GM18517 (cell line): Measurements from ENCODE around the gene USP15.

Source experiments
- ATAC-seq: cut with Tn5 transposase; IDR thresholded peaks from one replicate; pipeline ENCODE4 v1.9.1; 2021; ENCODE audit warnings: mild to moderate bottlenecking, moderate library complexity; ENCODE audit not compliant: unreplicated experiment

Gene USP15

GRCh38 chr12:62259993-62260732, at the start of gene USP15:
TSS of gene USP15 (plus strand) at chr12:62260404. CDS start at chr12:62260415, 11 bp downstream.
- peak; percentile 72 for ATAC-seq

- peak; percentile 59 for ATAC-seq
Measured at GRCh38 chr12:62210422-62210821, 49.8 kb upstream of the USP15 start.

DNA sequence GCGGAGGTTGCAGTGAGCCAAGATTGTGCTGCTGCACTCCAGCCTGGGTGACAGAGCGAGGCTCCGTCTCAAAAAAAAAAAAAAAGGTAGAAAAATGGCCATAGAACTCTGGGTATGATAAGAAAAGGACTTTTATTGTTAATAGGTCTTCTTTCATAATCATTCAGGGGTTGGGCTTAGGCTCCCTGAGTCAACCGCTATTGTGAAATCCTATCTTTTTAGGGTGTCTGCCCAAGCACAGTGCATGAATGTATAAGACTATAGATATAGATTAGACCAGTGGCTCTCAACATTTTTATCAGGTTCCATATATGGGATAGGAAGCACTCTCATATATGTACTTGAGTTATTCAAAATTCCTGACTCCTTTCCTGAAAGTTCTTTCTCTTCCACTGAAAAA, 48.7 kb upstream of the USP15 start:
- ATAC-seq = no peak

GRCh38 chr12:62214846-62215245, 45.4 kb upstream of the USP15 start:
- no peak for ATAC-seq

DNA sequence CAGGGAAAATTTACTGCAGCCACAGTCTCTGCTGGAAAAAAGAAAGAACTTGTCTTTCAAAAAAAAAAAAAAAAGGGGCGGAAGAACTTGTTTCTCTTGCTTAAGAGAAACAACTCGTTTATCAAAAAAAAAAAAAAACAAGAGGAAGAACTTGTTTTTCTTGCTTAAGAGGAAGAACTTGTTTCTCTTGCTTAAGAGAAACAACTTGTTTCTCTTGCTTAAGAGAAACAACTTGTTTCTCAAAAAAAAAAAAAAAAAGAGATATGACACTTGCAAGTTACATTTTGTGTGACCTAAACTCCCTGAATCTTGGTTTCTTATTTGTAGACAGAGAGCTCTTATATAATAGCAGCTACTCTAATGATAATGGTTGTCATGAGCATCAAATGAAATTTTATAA, 44.7 kb upstream of the USP15 start:
- no peak for ATAC-seq

GRCh38 chr12:62217466-62218194, 42.6 kb upstream of the USP15 start:
- ATAC-seq = no peak

GRCh38 chr12:62221107-62221506, 39.1 kb upstream of the USP15 start:
- no peak for ATAC-seq

- ATAC-seq = no peak
Measured at GRCh38 chr12:62224601-62225000, 35.6 kb upstream of the USP15 start.

DNA sequence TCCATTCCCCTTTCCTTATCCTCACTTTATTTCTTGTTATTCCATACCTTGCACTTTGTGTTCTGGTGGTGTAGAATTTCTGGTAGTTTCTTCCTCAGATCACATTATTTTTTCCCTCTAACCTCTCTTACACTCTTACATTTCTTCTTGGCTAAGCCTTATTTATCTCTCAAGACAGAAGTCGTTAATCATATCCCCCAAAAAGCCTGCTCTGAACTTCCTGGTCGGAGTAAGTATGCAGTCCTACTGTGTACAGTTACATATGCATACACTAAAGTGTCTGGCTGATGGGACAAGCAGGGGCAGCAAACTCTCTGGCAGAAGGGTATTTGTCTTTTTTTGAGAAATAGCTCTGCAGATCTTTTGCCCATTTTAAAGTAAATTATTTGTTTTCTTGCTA, 33.1 kb upstream of the USP15 start:
- no peak for ATAC-seq

DNA sequence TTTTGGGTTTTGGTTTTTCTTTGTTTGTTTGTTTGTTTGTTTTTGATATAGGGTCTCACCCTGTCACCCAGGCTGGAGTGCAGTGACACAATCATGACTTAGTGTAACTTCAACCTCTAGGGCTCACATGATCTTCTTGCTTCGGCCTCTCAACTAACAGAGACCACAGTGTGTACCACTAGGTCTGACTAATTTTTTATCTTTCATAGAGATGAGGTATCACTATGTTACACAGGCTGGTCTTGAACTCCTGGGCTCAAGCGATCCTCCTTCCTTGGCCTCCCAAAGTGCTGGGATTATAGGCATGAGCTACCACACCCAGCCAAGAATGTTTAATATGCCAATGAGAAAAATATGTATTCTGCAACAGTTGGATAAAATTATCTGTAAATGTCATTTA, 29.6 kb upstream of the USP15 start:
- ATAC-seq = no peak

DNA sequence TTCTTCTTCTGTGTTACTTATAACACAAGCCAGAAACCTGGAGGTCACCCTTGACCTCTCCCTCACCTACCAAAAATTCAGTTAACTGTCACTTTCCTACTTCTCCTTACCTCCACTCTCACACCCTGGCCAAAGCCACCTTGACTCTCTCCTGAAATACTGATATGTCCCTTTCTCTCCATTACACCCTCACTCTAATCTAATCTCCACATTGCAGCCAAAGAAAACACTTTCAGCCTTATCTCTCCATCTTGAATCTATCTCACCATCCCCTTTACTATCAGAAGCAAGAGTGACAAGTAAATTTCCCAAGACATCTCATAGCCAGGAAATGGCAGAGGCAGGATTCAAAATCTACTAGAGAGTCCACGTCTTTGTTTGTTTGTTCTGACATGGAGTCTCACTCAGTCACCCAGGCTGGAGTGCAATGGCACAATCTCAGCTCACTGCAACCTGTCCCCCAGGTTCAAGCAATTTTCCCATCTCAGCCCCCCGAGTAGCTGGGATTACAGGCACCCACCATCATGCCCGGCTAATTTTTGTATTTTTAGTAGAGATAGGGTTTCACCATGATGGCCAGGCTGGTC, 28.0 kb upstream of the USP15 start:
- no peak for ATAC-seq

DNA sequence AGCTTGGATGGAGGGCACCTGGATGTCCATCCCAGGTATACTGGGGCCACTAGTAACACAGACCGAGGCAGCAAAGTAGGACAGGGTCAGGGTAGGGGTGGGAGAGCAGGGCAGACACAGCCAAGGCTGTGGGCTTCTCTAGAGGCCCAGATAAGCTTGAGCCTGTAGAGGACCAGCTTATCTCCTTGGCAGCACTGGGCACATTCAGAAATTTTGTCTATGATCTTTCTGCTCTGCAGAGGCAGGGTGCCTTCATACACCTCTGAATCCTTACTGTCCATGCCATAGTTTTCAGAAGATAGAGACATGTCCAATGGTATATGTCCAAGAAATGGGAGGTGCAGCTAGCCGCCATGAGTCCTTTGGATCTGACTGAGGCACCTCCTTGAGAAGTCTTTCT, 26.4 kb upstream of the USP15 start:
- no peak for ATAC-seq

GRCh38 chr12:62239571-62239970, 20.6 kb upstream of the USP15 start:
- ATAC-seq = no peak

GRCh38 chr12:62247281-62248045, 12.7 kb upstream of the USP15 start:
- no peak for ATAC-seq

- no peak for ATAC-seq
Measured at GRCh38 chr12:62248873-62249272, 11.3 kb upstream of the USP15 start.

DNA sequence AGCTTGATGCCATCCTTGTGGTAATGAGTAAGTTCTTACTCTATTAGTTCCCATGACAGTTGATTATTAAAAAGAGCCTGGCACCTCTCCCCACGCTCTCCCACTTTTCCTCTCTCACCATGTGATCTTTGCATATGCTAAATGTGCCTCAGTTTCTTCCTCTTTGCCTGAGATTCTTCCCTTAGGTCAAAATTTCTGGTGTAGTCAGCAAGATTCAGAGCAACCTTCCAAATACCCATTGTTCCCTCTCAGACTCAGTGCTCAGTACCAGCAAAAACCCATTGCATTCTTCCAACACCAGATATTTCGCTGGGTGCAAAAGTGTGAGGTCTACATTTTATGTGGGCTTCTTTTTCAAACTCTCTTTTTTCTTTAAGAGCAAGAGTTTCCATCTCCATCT, 10.8 kb upstream of the USP15 start:
- ATAC-seq = no peak

DNA sequence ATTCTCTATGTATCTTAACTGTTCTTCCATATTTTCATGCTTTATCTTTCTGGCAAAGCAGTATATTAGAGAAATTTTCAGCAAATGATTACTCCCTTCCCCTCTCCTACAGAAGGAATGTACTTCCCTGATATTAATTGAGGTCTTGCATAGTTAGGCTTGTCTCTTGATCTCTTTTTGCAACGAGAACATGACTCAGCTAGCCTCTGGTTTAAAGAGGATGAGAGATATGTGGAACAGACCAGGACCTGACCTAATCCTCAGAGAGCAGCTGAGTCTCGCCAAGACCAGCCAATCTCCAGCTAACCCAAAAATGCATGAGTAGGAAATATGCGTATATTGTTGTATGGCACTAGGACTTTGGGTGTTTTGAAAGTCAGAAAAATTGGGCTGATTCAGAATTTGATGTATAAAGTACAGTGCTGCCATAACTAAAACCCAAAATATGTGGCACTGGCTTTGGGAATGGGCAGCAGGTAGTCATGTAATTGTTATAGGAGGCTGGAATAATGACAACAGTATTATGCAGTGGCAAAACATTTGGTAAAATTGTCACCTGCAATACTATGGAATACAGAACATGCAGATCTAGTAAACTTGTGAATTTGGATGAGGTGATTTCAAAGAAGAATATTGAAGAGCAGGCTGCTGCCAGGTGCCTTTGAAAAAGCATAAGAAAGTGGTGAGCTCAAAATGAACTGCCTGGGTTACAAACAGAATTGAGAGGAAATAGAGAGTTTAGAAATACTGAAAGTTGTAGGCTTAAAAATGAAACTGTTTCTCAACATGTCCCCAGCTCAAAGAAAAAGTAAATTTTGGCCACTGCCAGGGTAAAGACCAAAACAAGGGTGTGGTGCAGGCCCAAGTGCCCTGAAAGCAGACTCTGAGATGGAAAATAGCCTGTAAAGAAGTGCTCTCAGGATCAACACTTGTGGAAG, 9.3 kb upstream of the USP15 start:
- peak; percentile 96 for ATAC-seq

DNA sequence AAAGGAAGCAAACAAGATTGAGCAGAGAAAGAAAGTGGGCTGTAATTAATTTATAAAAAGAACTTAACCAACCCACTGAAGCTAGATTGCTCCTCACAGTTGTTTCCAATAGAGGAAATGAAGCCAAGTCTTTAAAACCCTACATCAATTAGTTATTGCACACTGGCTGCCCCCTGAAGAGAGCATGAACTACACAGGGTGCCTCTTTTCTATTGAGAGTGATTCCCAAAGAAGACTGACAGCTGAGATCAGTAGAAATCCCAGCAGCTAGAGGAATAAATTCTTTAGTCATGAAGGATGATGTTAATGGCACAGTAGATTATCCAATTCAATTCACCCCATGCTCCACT, 8.6 kb upstream of the USP15 start:
- ATAC-seq = peak; percentile 25

GRCh38 chr12:62252576-62252975, 7.6 kb upstream of the USP15 start:
- ATAC-seq = no peak

GRCh38 chr12:62254967-62255366, 5.2 kb upstream of the USP15 start:
- ATAC-seq = no peak
